Neuron (in vitro differentiated cells): ENCODE measurements around the gene SLC38A2.

ENCODE experiments used
- H2AFZ ChIP-seq: one replicate; pipeline ENCODE4 v1.6.1; 2013; ENCODE audit warnings: low read depth, mild to moderate bottlenecking, inconsistent platforms, low read length, moderate library complexity
- H3K27me3 ChIP-seq: one replicate; pipeline ENCODE4 v1.6.1; 2013; ENCODE audit warnings: low read length; ENCODE audit not compliant: insufficient read depth
- H3K36me3 ChIP-seq: one replicate; pipeline ENCODE4 v1.6.1; 2013; ENCODE audit warnings: low read length; ENCODE audit not compliant: insufficient read depth
- H3K4me1 ChIP-seq: one replicate; pipeline ENCODE4 v1.6.1; 2013; ENCODE audit warnings: low read length; ENCODE audit not compliant: insufficient read depth
- H3K4me3 ChIP-seq: 2 replicates; pipeline ENCODE4 v1.5.1; 2013; ENCODE audit warnings: mild to moderate bottlenecking, low read length, moderate library complexity
- H3K9me3 ChIP-seq: one replicate; pipeline ENCODE4 v1.6.1; 2013; ENCODE audit warnings: low read length

SLC38A2 gene

DNA sequence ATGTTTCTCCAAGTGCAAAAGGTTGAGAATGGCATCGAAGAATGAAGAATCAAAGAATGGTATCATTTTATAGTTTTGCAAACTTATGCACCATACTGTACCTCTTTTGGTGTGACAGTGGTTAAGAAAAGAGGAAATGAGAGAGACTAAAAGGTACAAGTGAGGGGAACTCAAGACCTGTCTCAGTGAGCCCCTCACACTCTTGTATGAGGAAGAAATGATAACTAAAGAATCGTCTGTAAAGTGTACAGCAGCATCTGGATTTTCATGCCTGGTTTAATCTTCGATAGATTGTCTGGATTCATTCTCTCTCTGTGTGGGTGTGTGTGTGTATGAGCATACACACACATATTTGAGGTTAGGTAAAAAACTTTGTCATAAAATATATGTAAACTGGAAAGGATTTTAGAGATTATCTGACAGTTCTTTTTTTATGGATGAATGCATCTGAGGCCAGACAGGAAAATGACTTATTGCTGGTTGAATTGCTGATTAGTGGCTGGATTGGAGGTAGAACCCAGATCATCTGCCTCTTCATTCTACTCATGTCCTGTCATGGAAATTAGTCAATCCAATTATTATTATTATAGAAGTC, 16.0 kb upstream of the SLC38A2 start:
- Histone ChIP-seq H3K36me3 (no peaks in the 10 kb centered on the region), H3K9me3 (no peaks in the 10 kb centered on the region), H3K4me3 (no peak overlapping the region), H3K4me1 (peaks cover 8% of the 10 kb centered on the region), H3K27me3 (no peaks in the 10 kb centered on the region), H2AFZ (no peak overlapping the region)

DNA sequence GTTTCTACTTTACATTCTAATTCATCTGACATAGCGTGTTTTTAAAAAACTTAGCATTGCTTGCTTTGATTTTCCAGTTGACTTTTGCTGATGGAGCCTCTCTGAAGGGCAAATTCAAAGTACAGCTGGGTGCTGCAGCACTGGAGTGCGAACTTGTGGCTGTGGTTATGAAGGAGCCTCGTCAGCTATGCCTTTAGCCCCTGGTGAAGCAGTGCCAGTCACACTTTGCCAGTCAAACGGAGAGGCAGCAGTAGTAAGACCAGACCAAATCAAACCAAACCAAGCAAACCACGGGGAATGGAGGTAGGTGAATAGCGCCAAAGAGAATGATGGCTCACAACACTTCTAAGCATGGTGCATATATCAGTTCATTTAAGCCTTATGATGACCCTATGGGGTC, 15.1 kb upstream of the SLC38A2 start:
- Histone ChIP-seq H2AFZ (no peak overlapping the region), H3K36me3 (no peaks in the 10 kb centered on the region), H3K4me3 (no peak overlapping the region), H3K9me3 (no peaks in the 10 kb centered on the region), H3K27me3 (no peaks in the 10 kb centered on the region), H3K4me1 (peaks cover 8% of the 10 kb centered on the region)

DNA sequence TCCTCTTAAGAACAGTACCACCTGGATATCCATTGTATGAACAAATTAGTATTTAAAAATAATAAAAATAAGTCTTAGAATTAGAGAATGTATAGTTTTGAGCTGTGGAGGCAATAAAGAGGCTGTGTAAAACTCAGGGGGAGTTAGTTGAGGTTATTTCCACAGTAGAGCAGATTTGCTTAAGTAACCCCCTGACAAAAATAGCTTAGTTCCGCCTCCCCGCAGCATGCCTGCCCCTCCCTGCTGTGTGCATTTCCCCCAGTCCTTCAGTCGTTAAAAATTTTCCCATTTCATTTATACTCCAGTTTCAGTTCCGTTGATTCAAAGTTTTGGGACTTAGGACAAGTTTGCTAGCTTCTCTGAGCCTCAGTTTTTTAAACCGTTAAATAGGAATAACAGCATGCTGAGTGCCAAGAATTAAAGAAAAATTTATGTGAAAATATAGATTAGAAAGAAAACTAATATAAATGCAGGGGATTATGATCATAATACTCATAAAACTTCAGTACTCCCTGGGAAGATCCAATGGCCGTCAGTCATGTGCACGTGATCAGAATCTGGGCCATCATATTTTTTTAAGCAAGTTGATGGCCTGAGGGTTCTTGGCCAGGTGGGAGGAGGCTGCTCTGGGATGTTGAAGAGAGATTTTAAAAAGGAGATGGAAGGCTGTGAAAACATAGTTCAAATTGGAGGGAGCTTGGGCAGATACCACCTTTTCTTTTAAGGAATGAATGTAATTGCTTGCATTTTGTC, 14.5 kb upstream of the SLC38A2 start:
- Histone ChIP-seq H2AFZ (no peak overlapping the region), H3K36me3 (no peaks in the 10 kb centered on the region), H3K4me3 (no peak overlapping the region), H3K27me3 (no peaks in the 10 kb centered on the region), H3K4me1 (peaks cover 8% of the 10 kb centered on the region), H3K9me3 (no peaks in the 10 kb centered on the region)

DNA sequence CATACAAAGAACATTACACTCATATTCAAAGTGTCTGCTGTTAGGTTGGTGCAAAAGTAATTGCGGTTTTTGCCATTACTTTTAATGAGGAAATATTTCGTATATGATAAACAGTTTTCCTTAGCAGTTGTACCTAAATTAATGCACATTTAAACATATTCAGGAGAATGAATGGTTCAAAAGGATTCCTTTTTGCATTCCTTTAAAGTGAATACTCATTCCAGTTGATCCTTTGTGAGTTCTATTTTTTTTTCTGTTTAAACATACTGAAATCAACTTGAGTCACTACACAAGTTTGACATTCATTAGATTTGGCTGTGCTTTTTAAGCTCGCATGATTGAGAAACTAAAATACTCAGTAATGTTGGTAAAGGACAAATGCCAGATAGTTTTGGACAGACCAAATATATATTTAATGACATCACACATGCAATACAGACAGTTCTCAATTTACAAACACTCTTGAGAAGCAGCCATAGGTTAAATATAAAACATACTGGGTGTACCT, 13.8 kb upstream of the SLC38A2 start:
- Histone ChIP-seq H3K9me3 (no peaks in the 10 kb centered on the region), H2AFZ (no peak overlapping the region), H3K4me1 (peaks cover 8% of the 10 kb centered on the region), H3K36me3 (no peaks in the 10 kb centered on the region), H3K27me3 (no peaks in the 10 kb centered on the region), H3K4me3 (no peak overlapping the region)

DNA sequence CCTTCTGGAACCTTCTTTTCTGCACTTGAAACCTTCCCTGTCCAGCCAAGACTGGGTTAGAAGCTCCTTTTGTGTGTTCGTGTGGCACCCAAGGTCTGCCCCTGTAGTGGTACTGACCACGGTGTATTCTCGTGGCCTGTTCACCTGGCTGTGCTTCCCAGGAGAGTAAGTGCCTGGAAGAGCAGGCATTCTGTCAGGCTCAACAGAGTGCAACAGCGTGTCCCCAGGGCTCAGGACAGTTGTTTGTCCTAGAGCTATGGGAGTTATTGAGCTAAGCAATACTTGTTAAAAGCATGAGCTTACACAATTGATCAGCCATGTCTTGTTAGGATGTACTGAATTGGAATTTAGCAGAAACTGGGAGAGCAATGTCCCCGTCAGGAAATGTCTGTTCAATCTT, 12.9 kb upstream of the SLC38A2 start:
- Histone ChIP-seq H3K27me3 (no peaks in the 10 kb centered on the region), H3K36me3 (no peaks in the 10 kb centered on the region), H3K9me3 (no peaks in the 10 kb centered on the region), H3K4me1 (peaks cover 3% of the 10 kb centered on the region), H2AFZ (no peak overlapping the region), H3K4me3 (no peak overlapping the region)

DNA sequence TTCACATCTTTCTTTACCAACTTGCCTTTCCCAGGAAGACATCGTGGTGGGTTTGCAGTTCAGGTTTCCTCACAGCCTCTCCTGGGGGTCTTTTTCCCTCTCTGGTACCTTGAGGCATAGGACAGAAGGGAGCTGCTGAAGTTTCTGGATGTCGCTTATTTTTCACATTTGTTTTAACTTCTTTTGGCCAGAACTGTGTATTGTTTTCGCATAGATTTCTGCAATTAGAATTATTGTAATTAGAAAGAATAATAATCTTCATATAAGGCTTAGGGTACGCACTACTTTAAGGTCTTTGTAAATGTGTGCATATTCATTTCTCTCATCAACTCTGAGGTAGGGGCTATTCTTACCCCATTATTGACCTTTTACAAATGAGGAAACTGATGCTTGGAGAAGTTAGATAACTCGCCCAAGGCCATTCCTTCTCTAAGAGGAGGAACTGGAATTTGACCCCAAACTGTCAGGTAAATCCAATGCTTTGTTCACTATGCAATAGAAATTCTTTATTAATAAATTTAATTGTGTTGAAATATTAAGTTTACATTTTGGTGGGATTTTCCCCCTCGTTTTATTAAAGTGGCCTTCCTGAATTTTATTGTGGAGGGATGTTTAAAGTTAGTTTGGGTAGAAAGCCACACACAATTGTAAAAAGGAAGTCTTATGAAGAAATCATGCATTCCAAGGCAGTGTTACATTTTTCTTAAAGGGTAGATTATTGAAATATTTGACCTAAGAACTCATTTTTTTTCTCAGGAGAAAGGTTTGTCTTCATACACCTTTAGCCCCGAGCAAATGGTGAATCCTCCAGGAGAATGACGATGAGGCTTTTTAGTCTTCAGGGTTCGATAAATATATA, 12.1 kb upstream of the SLC38A2 start:
- no peaks in the 10 kb centered on the region for H3K36me3 ChIP-seq
- peak overlapping the region; percentile 69 for H3K4me3 ChIP-seq
- H2AFZ ChIP-seq, result peak overlapping the region; percentile 81
- no peaks in the 10 kb centered on the region for H3K27me3 ChIP-seq
- H3K9me3 ChIP-seq, result no peaks in the 10 kb centered on the region
- peaks cover 3% of the 10 kb centered on the region for H3K4me1 ChIP-seq

DNA sequence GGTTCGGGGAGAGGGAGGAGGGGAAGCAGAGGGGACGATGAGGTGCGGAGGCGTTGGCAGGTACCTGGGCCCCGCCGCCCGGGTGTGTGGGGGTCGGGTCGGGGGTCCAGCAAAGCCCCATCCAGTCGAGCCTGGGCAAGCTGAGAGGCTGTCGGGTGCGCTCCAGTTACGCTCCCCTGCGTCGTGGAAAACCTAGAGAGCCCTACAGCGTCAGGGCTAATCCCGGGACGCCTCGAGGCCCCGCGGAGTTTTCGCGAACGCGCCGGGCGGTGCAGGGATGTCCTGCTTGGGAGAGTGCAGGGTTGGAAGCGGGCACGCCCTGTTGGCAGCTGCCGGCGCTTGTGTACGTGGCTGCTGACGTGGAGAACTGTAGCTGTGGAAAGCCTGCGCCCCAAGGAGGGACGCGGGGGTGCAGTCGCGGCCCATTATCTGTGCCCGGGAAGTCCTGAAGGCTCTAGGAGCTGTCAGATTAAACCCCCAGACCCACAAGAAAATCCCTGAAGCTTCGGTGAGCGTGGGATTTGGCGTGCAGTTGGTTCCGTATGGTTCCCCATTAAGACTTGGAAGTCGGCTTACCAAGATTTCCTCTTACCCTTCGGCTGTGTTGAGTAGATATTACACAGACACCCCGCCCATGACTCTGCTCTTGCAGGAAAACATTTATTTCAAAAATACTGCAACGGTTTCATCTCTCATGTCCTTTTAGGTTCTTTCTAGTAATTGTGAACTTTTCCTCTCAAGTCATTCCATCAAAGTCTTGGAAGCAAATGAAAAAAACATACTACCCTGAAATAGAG, 11.3 kb upstream of the SLC38A2 start:
- Histone ChIP-seq H3K4me3 (peak overlapping the region; percentile 69), H3K4me1 (peaks cover 3% of the 10 kb centered on the region), H3K27me3 (no peaks in the 10 kb centered on the region), H3K9me3 (no peaks in the 10 kb centered on the region), H2AFZ (peak overlapping the region; percentile 81), H3K36me3 (no peaks in the 10 kb centered on the region)

DNA sequence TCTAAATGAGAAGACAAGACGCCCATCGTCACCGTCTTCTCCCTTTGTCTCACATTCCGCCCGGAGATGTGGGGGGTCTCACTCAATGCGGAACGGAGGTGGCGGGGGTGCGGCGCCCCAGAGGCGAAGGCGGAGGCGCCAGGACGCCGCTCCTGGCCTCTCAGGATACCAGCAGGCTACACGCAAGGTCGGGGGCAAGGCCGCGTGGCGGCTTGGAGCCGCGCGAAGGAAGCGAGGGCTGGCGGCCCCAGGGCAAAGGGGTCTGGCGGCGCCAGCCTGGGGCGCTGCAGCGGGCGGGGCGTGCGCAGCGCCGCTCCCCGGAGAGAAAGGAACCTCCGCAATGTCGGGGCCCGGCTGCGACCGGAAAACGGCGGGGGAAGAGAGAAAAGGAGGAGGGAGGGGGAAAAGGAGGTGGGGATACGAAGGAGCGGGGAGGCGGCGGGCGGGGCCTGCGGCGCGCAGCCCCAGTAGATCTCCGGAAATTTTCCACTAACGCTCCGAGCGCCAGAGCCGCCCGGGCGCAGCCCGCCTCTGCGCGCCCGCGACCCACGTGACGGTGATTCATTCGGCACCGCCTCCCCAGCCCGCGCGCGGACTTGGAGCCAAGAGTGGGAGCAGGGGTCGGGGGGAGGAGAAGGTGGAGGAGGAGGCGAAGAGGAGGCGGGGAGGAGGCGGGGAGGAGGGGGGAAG, 10.5 kb upstream of the SLC38A2 start:
- peak overlapping the region; percentile 69 for H3K4me3 ChIP-seq
- H3K27me3 ChIP-seq, result peaks cover under 1% of the 10 kb centered on the region
- no peaks in the 10 kb centered on the region for H3K9me3 ChIP-seq
- peak overlapping the region; percentile 81 for H2AFZ ChIP-seq
- no peaks in the 10 kb centered on the region for H3K36me3 ChIP-seq
- H3K4me1 ChIP-seq, result peaks cover 3% of the 10 kb centered on the region

DNA sequence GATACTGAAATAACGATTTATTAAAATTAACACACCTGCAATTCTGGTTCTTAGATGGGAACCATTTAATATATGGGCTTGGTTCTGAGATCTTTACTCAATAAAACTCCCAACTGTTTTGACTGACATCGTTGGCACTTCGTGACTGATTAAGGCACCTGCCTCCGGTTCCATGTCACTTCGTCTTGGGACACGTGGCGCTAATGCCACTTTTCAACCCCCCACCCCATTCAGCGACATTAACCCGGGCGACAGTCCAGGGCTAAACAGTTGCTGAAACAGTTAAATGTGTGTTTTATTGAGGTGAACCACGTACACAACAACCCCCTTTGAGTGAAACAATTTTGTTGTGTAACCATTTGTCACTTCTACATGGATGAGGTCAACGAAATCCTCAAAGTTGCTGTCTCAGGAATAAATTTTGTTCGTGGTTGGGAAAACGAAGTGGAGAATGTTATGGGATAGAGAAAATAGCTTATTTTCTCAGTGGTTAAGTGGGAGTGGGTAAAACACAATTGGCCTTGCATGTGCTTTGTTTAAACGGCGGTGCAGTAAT, 9.9 kb upstream of the SLC38A2 start:
- Histone ChIP-seq H3K36me3 (no peaks in the 10 kb centered on the region), H3K9me3 (no peaks in the 10 kb centered on the region), H3K27me3 (peaks cover 6% of the 10 kb centered on the region), H2AFZ (peak overlapping the region; percentile 81), H3K4me1 (peaks cover 3% of the 10 kb centered on the region), H3K4me3 (peak overlapping the region; percentile 69)

DNA sequence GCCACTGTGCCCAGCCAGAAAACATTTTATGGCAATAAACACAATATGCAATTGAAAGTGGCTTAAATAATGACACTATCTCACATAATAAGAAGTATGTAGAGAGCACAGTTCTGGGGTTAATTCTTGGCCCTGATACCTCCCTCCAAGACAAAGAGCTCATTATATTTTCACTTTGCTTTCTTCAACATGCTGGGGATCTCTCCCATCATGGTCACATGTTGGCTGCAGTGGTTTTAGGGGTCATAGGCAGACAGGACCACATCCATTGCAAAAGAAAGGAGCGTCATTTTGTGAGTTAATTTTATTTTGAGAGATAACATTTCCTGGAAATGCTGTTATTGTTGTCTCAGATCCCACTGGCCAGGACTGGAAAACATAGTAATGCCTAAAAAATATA, 8.3 kb upstream of the SLC38A2 start:
- Histone ChIP-seq H3K27me3 (peaks cover 6% of the 10 kb centered on the region), H3K4me3 (no peak overlapping the region), H2AFZ (no peak overlapping the region), H3K9me3 (no peaks in the 10 kb centered on the region), H3K4me1 (peaks cover 3% of the 10 kb centered on the region), H3K36me3 (no peaks in the 10 kb centered on the region)

DNA sequence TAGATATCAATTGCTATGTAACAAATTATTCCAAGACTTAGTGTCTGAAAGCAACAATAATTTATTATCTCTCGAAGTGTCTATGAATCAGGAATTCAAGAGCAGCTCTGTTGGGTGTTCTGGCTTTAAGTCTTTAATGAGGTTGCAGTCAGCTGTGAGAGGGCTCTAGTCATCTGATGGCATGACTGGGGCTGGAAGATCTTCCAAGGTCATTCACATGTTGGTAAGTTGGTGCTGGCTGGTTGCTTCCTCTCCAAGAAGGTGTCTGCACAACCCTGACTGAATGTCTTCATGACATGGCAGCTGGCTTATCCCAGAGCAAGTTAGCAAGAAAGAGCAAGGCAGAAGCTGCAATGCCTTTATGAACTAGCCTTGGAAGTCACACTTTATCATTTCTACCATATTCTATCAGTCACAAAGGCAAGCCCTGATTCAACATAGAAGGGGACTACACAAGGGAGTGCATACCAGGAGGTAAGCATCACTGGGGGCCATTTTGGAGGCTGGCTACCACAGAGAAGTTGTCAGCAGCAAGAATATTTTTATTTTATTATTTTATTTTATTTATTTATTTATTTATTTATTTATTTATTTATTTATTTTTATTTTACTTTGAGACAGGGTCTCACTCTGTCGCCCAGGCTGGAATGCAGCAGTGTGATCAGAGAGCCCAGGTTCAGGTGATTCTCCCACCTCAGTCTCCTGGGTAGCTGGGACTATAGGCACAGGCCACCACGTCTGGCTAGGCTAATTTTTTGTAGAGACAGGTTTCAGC, 7.6 kb upstream of the SLC38A2 start:
- Histone ChIP-seq H3K36me3 (no peaks in the 10 kb centered on the region), H3K27me3 (peaks cover 6% of the 10 kb centered on the region), H2AFZ (no peak overlapping the region), H3K4me3 (no peak overlapping the region), H3K4me1 (peaks cover 3% of the 10 kb centered on the region), H3K9me3 (no peaks in the 10 kb centered on the region)
